Cerebellar nuclear complex (tissue), 1 donor: ENCODE measurements around the gene ZDHHC14.
"Not testable (repeated sequence)": the region's sequence is repeated elsewhere in the genome, so short reads cannot be mapped to it uniquely, and the experiment has no call there.

Source experiments
- DNase-seq, 2 experiments: peaks; one replicate each; lab custom pipeline; 2025; lab: John Stamatoyannopoulos, UW

The ZDHHC14 gene

DNA sequence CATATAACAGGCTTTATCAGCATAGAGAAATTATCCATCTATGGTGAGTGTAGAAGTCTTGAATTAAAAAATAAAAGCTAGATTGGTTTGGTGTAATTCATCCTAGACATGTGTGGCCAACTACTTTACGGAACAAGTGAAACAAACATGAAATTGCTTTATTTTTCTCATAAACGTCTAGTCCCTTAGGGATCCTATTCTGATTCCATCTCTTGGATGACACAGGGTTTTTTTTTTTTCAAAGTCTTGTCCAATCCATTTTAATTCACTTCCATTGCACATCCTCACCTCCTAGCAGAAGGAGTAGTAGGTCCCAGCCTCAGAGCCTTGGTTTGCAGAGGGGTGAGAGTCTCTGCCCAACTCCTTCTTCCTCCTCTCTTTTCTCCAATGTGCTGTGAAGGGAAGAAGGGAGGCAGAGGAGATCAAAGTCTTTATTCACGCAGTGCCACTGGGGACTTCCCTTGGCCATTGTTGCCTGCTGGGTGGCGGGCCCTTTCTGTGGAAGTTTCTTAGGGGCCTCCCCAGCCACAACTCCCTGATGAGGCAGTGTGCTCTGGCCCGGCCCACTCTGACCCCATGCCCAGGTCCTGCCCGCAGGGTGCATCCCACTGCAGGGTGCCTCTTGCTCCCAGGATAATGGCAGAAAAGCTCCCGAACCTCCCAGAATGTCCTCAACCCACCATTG lies 337.7 kb downstream of the ZDHHC14 start:
- no peak for DNase-seq

DNA sequence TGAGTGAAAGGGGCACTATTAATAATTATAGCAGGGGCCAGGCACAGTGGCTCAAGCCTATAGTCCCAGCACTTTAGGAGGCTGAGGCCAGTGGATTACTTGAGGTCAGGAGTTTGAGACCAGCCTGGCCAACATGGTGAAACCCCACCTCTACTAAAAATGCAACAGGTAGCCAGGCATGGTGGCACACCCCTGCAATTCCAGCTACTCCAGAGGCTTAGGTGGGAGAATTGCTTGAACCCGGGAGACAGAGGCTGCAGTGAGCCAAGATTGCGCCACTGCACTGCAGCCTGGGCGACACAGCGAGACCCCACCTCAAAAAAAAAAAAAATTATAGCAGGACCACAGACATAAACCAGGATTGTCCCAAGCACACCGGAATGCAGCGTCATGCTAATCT lies 340.0 kb downstream of the ZDHHC14 start:
- not testable (repeated sequence) for DNase-seq

DNA sequence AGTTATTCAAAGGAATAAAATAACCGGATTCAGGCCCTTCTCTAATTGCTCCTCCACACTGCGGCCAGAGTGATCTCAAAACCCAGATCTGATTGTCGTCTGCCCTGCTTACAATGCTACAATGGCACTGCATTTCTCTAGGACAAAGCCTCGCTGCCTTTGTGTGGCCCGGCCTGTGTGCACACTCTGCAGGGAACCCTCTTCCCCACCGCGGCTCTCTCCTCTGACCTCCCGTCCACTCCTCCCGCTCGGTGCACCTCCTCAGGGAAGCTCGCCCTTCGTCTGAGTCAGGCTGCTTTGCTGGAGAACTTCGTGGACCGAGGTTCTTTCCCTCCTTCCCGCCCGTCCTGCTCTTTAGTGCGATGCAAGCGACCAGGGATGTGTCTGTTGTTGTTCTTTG lies 340.4 kb downstream of the ZDHHC14 start:
- no peak for DNase-seq

DNA sequence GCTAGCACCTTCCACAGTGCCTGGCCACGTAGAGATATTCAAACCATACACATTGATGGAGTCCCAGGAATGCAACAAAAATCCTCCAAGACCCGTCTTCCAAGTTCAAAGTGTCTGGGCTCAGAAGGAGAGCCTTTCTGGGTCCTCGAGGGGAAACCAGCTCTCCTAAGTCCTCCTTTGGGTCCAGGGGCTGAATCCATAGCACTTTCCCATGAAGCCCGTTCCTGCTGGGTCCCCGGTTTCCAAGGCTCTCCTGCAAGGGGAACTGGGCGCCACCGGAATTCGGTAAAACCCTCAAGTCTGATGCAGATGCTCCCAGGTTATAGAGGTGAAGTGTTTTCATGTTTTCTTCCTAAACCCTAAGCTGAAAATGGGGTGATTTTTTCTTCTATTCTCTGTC lies 340.8 kb downstream of the ZDHHC14 start:
- no peak for DNase-seq

DNA sequence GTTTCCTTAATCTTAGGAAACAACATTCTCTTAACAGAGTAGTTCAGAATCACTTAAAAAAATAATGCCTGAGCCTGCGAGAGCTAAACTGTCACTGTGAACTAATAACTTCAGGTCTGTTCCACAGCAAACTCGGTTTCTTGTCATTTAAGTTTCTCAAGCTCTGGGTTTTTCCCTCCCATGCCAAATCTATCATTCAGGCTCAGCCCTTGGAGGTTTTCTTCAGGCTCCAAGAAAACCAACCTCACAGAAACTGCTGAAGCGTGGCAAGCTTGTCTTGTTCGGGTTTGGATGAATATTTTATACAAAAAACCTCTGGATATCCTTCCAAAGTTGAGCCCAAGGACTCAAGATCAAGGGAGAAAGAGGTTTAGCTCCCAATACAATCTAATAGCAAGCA lies 342.4 kb downstream of the ZDHHC14 start:
- no peak for DNase-seq

DNA sequence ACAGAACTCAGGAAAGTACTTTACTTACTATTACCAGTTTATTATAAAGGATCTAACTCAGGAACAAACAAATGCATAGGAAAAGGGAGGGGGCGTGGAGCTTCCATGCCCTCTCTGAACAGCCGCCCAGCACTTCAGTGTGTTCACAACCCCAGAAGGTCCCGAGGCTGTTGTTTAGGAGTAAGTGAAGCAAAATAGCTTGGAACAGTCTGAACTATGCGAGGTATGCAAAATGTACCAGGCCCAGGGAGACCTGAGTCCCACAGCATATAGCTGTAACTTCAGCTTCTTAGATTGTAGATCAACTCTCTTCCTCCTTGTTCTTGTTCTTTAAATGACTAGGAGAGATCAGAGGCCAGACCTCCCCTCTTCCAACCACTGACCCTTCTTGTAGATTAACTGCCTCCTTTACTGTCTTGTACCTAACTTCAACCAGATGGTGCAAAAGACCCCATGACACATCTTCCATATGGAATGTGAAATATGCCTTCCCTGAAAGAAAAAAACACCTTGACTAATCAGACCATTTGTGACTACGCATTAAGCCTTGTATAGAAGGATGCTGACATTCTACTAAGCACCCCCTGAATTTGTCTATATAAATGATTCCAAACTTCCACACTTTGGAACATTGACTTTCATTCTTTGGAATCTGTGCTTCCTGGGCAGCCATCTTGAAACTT lies 343.3 kb downstream of the ZDHHC14 start:
- no peak for DNase-seq

DNA sequence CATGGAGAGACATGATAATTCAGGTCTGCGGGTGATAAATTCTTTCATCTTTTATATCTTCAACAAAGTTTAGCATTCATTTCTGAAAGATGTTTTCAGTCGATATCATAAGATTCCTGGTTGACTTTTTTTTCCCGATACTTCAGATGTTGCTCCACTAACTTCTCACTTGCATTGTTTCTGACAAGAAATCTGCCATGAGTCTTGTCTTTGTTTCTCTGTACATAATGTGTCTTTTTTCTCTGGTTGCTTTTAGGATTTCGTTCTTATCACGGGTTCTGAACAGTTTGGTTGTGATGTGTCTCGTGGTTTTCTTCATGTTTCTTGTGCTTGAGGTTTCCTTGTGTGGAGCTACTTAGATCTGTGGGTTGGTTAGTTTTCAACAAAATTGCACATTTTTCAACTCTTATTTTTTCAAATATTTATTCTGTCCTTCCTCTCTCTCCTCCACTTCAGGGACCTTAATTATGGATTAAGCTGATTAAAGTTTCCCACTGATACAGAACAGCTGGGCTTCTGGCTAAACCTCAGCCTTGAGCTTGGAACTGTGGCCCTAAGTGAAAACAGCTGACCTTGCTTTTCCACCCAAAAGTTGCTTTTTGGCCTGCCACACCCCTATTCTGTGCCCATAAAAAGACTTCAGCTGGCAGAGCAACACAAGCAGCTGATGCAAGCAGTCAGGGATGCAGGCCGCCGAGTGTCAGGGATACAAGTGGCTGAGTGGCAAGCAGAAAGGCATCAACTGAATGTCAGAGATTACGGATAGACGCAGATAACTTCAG lies 344.2 kb downstream of the ZDHHC14 start:
- no peak for DNase-seq

DNA sequence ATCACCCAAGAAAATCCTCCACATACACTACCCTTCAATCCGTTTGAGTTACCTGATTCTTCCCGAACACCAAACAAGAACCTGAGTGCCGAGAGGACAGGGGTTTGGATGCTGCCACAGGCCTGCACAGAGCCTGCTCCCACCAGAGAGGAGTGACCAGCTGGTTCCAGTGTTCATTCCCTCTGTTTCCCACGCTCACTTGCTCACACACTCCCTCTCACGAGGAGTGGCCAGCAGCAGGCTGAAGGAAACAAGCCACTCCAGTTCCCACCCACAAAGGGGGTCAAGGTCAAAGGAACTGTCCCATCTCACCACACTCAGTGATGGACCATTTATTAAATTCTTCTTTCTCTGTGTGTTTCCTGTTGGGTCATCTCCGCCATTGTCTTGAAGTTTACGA lies 344.8 kb downstream of the ZDHHC14 start:
- no peak for DNase-seq

DNA sequence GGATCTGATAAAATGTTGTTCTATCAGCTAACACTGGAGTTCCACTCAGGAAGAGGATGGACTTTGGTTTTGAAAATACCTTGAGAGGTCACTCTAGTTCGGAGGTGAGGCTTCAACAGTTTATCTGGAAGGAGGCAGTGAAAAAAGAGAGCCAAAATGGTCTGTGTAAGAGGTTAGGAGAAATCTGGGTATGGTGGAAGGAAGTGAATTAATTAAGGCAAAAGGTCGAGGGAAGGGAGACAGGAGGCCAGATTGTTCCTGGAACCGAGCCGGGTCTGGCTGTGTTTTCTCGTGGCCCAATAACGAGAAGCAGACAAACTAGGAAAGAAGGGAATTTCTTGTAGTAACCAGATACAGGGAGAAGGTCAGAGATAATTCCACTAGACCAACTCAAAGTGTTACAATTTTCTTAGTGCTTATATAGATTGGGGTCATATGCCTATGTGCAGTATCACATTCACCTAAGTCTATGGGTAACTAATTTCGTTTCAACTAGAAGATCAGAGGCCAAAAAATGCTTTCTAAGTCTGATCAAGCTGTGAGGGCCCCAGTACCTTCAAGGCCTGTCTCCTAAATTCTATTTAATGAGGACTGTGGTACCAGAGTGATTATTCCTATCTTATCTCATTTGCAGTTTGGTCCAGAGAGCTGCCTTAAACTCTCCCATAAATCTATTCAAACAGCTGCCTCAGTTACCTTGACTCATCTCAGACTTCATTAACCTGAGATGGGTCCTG lies 346.1 kb downstream of the ZDHHC14 start:
- no peak for DNase-seq
